Thymus (tissue), 2 donors: ENCODE measurements around the gene MAPRE3. TPM values are rescaled to one million over a fixed set of nuclear protein-coding genes. Genes with fewer than 3 reads are reported as not detected.

Experiments used
- polyA plus RNA-seq: library from polyadenylated mRNA; stranded (reverse); fragments of 200-250 nt; gene quantifications from one replicate; pipeline ENCODE4 v1.2.3, GENCODE V29; 2013
- total RNA-seq: library from RNA; stranded (reverse); fragments of 120-200 nt; gene quantifications from one replicate; pipeline ENCODE4 v1.2.4, GENCODE V29; 2013
- donor health status: healthy.

Gene MAPRE3
- total and polyA plus RNA-seq, 2 donors, result 0.99 to 17.0 TPM

Other genes starting within 250 kb of the MAPRE3 start
- gene SLC35F6, start 206.4 kb upstream of the MAPRE3 start, total RNA-seq, result 7.0 TPM
- 10.8 TPM for gene SLC35F6, start 206.4 kb upstream of the MAPRE3 start, polyA plus RNA-seq
- 25.6 TPM for gene CENPA, start 184.6 kb upstream of the MAPRE3 start, total RNA-seq
- gene CENPA, start 184.6 kb upstream of the MAPRE3 start, polyA plus RNA-seq, result 4.2 TPM
- gene DPYSL5, start 122.5 kb upstream of the MAPRE3 start, total RNA-seq, result 0.09 TPM
- gene DPYSL5, start 122.5 kb upstream of the MAPRE3 start, polyA plus RNA-seq, result 0.16 TPM
- gene TMEM214, start 62.3 kb downstream of the MAPRE3 start, total RNA-seq, result 8.8 TPM
- 30.3 TPM for gene TMEM214, start 62.3 kb downstream of the MAPRE3 start, polyA plus RNA-seq
- 18.5 TPM for gene AGBL5, start 81.0 kb downstream of the MAPRE3 start, total RNA-seq
- 11.0 TPM for gene AGBL5, start 81.0 kb downstream of the MAPRE3 start, polyA plus RNA-seq
- 388 TPM for gene OST4, start 101.0 kb downstream of the MAPRE3 start, total RNA-seq
- 516 TPM for gene OST4, start 101.0 kb downstream of the MAPRE3 start, polyA plus RNA-seq
- gene EMILIN1, start 108.0 kb downstream of the MAPRE3 start, total RNA-seq, result 9.2 TPM
- gene EMILIN1, start 108.0 kb downstream of the MAPRE3 start, polyA plus RNA-seq, result 8.9 TPM
- gene KHK, start 116.1 kb downstream of the MAPRE3 start, total RNA-seq, result 1.5 TPM
- gene KHK, start 116.1 kb downstream of the MAPRE3 start, polyA plus RNA-seq, result 2.5 TPM
- gene CGREF1, start 148.5 kb downstream of the MAPRE3 start, total RNA-seq, result 0.57 TPM
- gene CGREF1, start 148.5 kb downstream of the MAPRE3 start, polyA plus RNA-seq, result 0.43 TPM
- gene ABHD1, start 153.2 kb downstream of the MAPRE3 start, total RNA-seq, result 0.09 TPM
- gene ABHD1, start 153.2 kb downstream of the MAPRE3 start, polyA plus RNA-seq, result 0.27 TPM
- gene PREB, start 164.0 kb downstream of the MAPRE3 start, total RNA-seq, result 41.3 TPM
- 56.9 TPM for gene PREB, start 164.0 kb downstream of the MAPRE3 start, polyA plus RNA-seq
- not detected for gene PRR30, start 168.8 kb downstream of the MAPRE3 start, total RNA-seq
- not detected for gene PRR30, start 168.8 kb downstream of the MAPRE3 start, polyA plus RNA-seq
- 0.14 TPM for gene TCF23, start 178.4 kb downstream of the MAPRE3 start, total RNA-seq
- 0.05 TPM for gene TCF23, start 178.4 kb downstream of the MAPRE3 start, polyA plus RNA-seq
- 109 TPM for gene ATRAID, start 241.4 kb downstream of the MAPRE3 start, total RNA-seq
- 125 TPM for gene ATRAID, start 241.4 kb downstream of the MAPRE3 start, polyA plus RNA-seq
- gene SLC5A6, start 241.6 kb downstream of the MAPRE3 start, total RNA-seq, result 15.8 TPM
- 24.3 TPM for gene SLC5A6, start 241.6 kb downstream of the MAPRE3 start, polyA plus RNA-seq
- 14.8 TPM for gene CAD, start 246.7 kb downstream of the MAPRE3 start, total RNA-seq
- 18.6 TPM for gene CAD, start 246.7 kb downstream of the MAPRE3 start, polyA plus RNA-seq